ENCODE measurements around the gene TEX44. TPM values are rescaled to one million over a fixed set of nuclear protein-coding genes. Genes with fewer than 3 reads are reported as not detected.

Gene TEX44
- total RNA-seq, 2 experiments from 2014 or later = not detected

GRCh38 chr2:231627384-231628120, 34.9 kb downstream of the TEX44 start:
- Histone ChIP-seq H3K27ac (ENCODE audit: low read depth in 1 of 2, low read length in 2 of 2) (no peak overlapping the region), H3K36me3 (ENCODE audit: insufficient read depth, low read length) (no peaks in the 10 kb centered on the region), H3K27me3 (ENCODE audit: control insufficient read depth in 1 of 2, insufficient read depth in 2 of 2, low read length in 2 of 2) (no peaks in the 10 kb centered on the region), H3K4me1 (ENCODE audit: insufficient read depth, low read length) (peaks cover 7% of the 10 kb centered on the region), H3K9me3 (ENCODE audit: control insufficient read depth in 1 of 2, insufficient read depth in 1 of 2, low read length in 2 of 2) (no peaks in the 10 kb centered on the region), H3K4me3 (ENCODE audit: low read length) (no peak overlapping the region)
- Mint-ChIP-seq H3K9me3 (no peaks in the 10 kb centered on the region), H3K36me3 (ENCODE audit: low read depth) (no peaks in the 10 kb centered on the region), H3K27me3 (no peaks in the 10 kb centered on the region), H3K4me1 (ENCODE audit: low read depth) (no peaks in the 10 kb centered on the region), H3K4me3 (no peak overlapping the region), H3K27ac (no peak overlapping the region)
- ATAC-seq (ENCODE audit: poor library complexity) (no peak), DNase-seq (no peak)
- POLR2A ChIA-PET = interaction anchor here (0.8 to 1.2 kb wide), 2 partner anchors 13 to 81 kb away, joined by 3 read pairs; partner anchors contain the start of gene PTMA
- CTCF ChIA-PET = interaction anchor here (0.6 kb wide), 1 partner anchor 149 kb away, joined by 3 read pairs; no protein-coding TSS in a partner anchor
- intact Hi-C loops (cut with DNase I, micrococcal nuclease) = no loop called here
- TF ChIP-seq CTCF (IDR thresholded peaks at IDR 0.05) = no peak

GRCh38 chr2:231632559-231633142, 40.0 kb downstream of the TEX44 start:
- H3K9me3 Mint-ChIP-seq = no peaks in the 10 kb centered on the region
- CTCF ChIA-PET = no interaction called here
- POLR2A ChIA-PET = no interaction called here

GRCh38 chr2:231633241-231633976, 40.7 kb downstream of the TEX44 start:
- TF ChIP-seq CTCF (IDR thresholded peaks at IDR 0.05) = no peak
- no peaks in the 10 kb centered on the region for H3K27me3 ChIP-seq (ENCODE audit: control insufficient read depth in 1 of 2, insufficient read depth in 2 of 2, low read length in 2 of 2)
- POLR2A ChIA-PET = no interaction called here
- no peak for ATAC-seq (ENCODE audit: poor library complexity)
- Mint-ChIP-seq H3K4me1 (ENCODE audit: low read depth) (no peaks in the 10 kb centered on the region), H3K4me3 (no peak overlapping the region), H3K36me3 (ENCODE audit: low read depth) (no peaks in the 10 kb centered on the region), H3K27ac (no peak overlapping the region), H3K27me3 (no peaks in the 10 kb centered on the region), H3K9me3 (no peaks in the 10 kb centered on the region)
- no peaks in the 10 kb centered on the region for H3K9me3 ChIP-seq (ENCODE audit: control insufficient read depth in 1 of 2, insufficient read depth in 1 of 2, low read length in 2 of 2)
- H3K4me1 ChIP-seq (ENCODE audit: insufficient read depth, low read length) = peaks cover under 1% of the 10 kb centered on the region
- intact Hi-C loops (cut with DNase I, micrococcal nuclease) = no loop called here
- DNase-seq = no peak
- CTCF ChIA-PET = no interaction called here
- no peaks in the 10 kb centered on the region for H3K36me3 ChIP-seq (ENCODE audit: insufficient read depth, low read length)
- H3K27ac ChIP-seq (ENCODE audit: low read depth in 1 of 2, low read length in 2 of 2) = no peak overlapping the region
- H3K4me3 ChIP-seq (ENCODE audit: low read length) = no peak overlapping the region

More at GRCh38 chr2:231632559-231633142, 40.0 kb downstream of the TEX44 start:
- H3K36me3 Mint-ChIP-seq (ENCODE audit: low read depth) = no peaks in the 10 kb centered on the region
- no peak overlapping the region for H3K27ac Mint-ChIP-seq
- Histone ChIP-seq H3K27me3 (ENCODE audit: control insufficient read depth in 1 of 2, insufficient read depth in 2 of 2, low read length in 2 of 2) (no peaks in the 10 kb centered on the region), H3K9me3 (ENCODE audit: control insufficient read depth in 1 of 2, insufficient read depth in 1 of 2, low read length in 2 of 2) (no peaks in the 10 kb centered on the region), H3K27ac (ENCODE audit: low read depth in 1 of 2, low read length in 2 of 2) (no peak overlapping the region), H3K4me3 (ENCODE audit: low read length) (no peak overlapping the region), H3K4me1 (ENCODE audit: insufficient read depth, low read length) (peaks cover 7% of the 10 kb centered on the region), H3K36me3 (ENCODE audit: insufficient read depth, low read length) (no peaks in the 10 kb centered on the region)
- no peaks in the 10 kb centered on the region for H3K27me3 Mint-ChIP-seq
- intact Hi-C loops (cut with DNase I, micrococcal nuclease) = no loop called here
- ATAC-seq (ENCODE audit: poor library complexity) (no peak), DNase-seq (no peak)
- no peaks in the 10 kb centered on the region for H3K4me1 Mint-ChIP-seq (ENCODE audit: low read depth)
- no peak overlapping the region for H3K4me3 Mint-ChIP-seq
- no peak for TF ChIP-seq CTCF (IDR thresholded peaks at IDR 0.05)

Data from CD4-positive, alpha-beta T cell (primary cell).